Mesendoderm (in vitro differentiated cells): ENCODE results near the gene HAUS3.

Source experiments
- DNase-seq: peaks from one replicate; pipeline ENCODE4 v3.0.0; 2013
- H2AK5ac ChIP-seq: 2 replicates; pipeline ENCODE4 v1.6.1; 2013; ENCODE audit warnings: low read length, inconsistent platforms
- H2BK120ac ChIP-seq: 2 replicates; pipeline ENCODE4 v1.6.1; 2013; ENCODE audit warnings: low read depth, mild to moderate bottlenecking, low read length, moderate library complexity, mixed read lengths
- H2BK15ac ChIP-seq: replicated peaks from 2 replicates; pipeline ENCODE4 v1.6.1; 2013; ENCODE audit warnings: low read depth, mild to moderate bottlenecking, moderate library complexity
- H2BK5ac ChIP-seq: 2 replicates; pipeline ENCODE4 v1.6.1; 2013; ENCODE audit warnings: low read length, inconsistent platforms
- H3K18ac ChIP-seq: 2 replicates; pipeline ENCODE4 v1.6.1; 2013; ENCODE audit warnings: mild to moderate bottlenecking, low read length, mixed read lengths
- H3K23ac ChIP-seq: one replicate; pipeline ENCODE4 v1.6.1; 2013; ENCODE audit warnings: low read length
- H3K27ac ChIP-seq: 2 replicates; pipeline ENCODE4 v1.5.1; 2013; ENCODE audit warnings: low read depth, mild to moderate bottlenecking, inconsistent platforms, low read length, moderate library complexity
- H3K27me3 ChIP-seq: 2 replicates; pipeline ENCODE4 v1.6.1; 2013; ENCODE audit warnings: low read length, control low read depth, mild to moderate bottlenecking, inconsistent platforms; ENCODE audit not compliant: insufficient read depth, poor library complexity
- H3K36me3 ChIP-seq: 2 replicates; pipeline ENCODE4 v1.6.1; 2013; ENCODE audit warnings: low read length, inconsistent platforms; ENCODE audit not compliant: control insufficient read depth, insufficient read depth
- H3K4ac ChIP-seq: one replicate; pipeline ENCODE4 v1.6.1; 2013; ENCODE audit warnings: low read depth, mild to moderate bottlenecking, low read length, moderate library complexity
- H3K4me1 ChIP-seq: 2 replicates; pipeline ENCODE4 v1.6.1; 2013; ENCODE audit warnings: low read depth, low read length, inconsistent platforms; ENCODE audit not compliant: control insufficient read depth
- H3K4me2 ChIP-seq: 2 replicates; pipeline ENCODE4 v1.6.1; 2013; ENCODE audit warnings: low read length
- H3K4me3 ChIP-seq: 2 replicates; pipeline ENCODE4 v1.5.1; 2013; ENCODE audit warnings: mild to moderate bottlenecking, low read length
- H3K56ac ChIP-seq: one replicate; pipeline ENCODE4 v1.6.1; 2013; ENCODE audit warnings: low read length
- H3K79me1 ChIP-seq: 2 replicates; pipeline ENCODE4 v1.6.1; 2013; ENCODE audit warnings: low read length, inconsistent platforms
- H3K79me2 ChIP-seq: 2 replicates; pipeline ENCODE4 v1.6.1; 2013; ENCODE audit warnings: mild to moderate bottlenecking, low read length; ENCODE audit not compliant: control insufficient read depth, insufficient read depth
- H3K9ac ChIP-seq: 2 replicates; pipeline ENCODE4 v1.6.1; 2013; ENCODE audit warnings: low read length, inconsistent platforms
- H4K5ac ChIP-seq: one replicate; pipeline ENCODE4 v1.6.1; 2013; ENCODE audit warnings: low read length
- H4K8ac ChIP-seq: one replicate; pipeline ENCODE4 v1.6.1; 2013; ENCODE audit warnings: low read depth, mild to moderate bottlenecking, control low read depth, low read length, moderate library complexity
- WGBS: extraction: QIAGEN DNeasy Blood & Tissue Kit; methylation state at CpG from one replicate; pipeline ENCODE4 v1.1.7; 2013; ENCODE audit warnings: low lambda C conversion rate, missing lambda C conversion rate; ENCODE audit not compliant: insufficient coverage; ENCODE audit errors: extremely low coverage; 5-methylcytosine and 5-hydroxymethylcytosine counted together

Gene HAUS3

GRCh38 chr4:2259541-2260343 is 17.8 kb upstream of the HAUS3 start:
- H3K4me2 ChIP-seq: no peak overlapping the region
- no peak overlapping the region for H3K56ac ChIP-seq
- no peak overlapping the region for H2BK120ac ChIP-seq
- no peak overlapping the region for H4K5ac ChIP-seq
- no peak overlapping the region for H3K9ac ChIP-seq
- no peak overlapping the region for H2AK5ac ChIP-seq
- H4K8ac ChIP-seq: no peak overlapping the region
- H2BK15ac ChIP-seq: no peak overlapping the region
- no peaks in the 10 kb centered on the region for H3K79me1 ChIP-seq
- no peaks in the 10 kb centered on the region for H3K27me3 ChIP-seq
- no peak overlapping the region for H2BK5ac ChIP-seq
- H3K18ac ChIP-seq: no peak overlapping the region
- no peak overlapping the region for H3K23ac ChIP-seq
- H3K4me3 ChIP-seq: no peak overlapping the region
- H3K36me3 ChIP-seq: peaks cover 2% of the 10 kb centered on the region
- no CpG with 5 or more reads among the region's 15 CpGs for WGBS
- DNase-seq: no peak
- H3K4me1 ChIP-seq: no peaks in the 10 kb centered on the region
- H3K79me2 ChIP-seq: no peaks in the 10 kb centered on the region
- no peak overlapping the region for H3K27ac ChIP-seq
- H3K4ac ChIP-seq: no peak overlapping the region

- no CpG with 5 or more reads among the region's 13 CpGs for WGBS
- Histone ChIP-seq H2BK120ac (no peak overlapping the region), H4K5ac (no peak overlapping the region), H3K36me3 (peaks cover 2% of the 10 kb centered on the region), H3K18ac (no peak overlapping the region), H3K27me3 (no peaks in the 10 kb centered on the region), H3K27ac (no peak overlapping the region), H3K4me3 (no peak overlapping the region), H3K4me1 (no peaks in the 10 kb centered on the region), H2AK5ac (no peak overlapping the region), H3K79me1 (no peaks in the 10 kb centered on the region), H3K4ac (no peak overlapping the region), H4K8ac (no peak overlapping the region), H2BK15ac (no peak overlapping the region), H2BK5ac (no peak overlapping the region), H3K79me2 (no peaks in the 10 kb centered on the region), H3K4me2 (no peak overlapping the region), H3K9ac (no peak overlapping the region), H3K23ac (no peak overlapping the region), H3K56ac (no peak overlapping the region)
- no peak for DNase-seq
Measured at GRCh38 chr4:2259036-2259540, 17.2 kb upstream of the HAUS3 start.

GRCh38 chr4:2258091-2259035 is 16.4 kb upstream of the HAUS3 start:
- Histone ChIP-seq H3K56ac (no peak overlapping the region), H3K36me3 (peaks cover 2% of the 10 kb centered on the region), H3K23ac (no peak overlapping the region), H3K4me1 (no peaks in the 10 kb centered on the region), H3K79me2 (no peaks in the 10 kb centered on the region), H4K5ac (no peak overlapping the region), H3K4ac (no peak overlapping the region), H2AK5ac (no peak overlapping the region), H3K79me1 (no peaks in the 10 kb centered on the region), H2BK15ac (no peak overlapping the region), H2BK5ac (no peak overlapping the region), H3K27me3 (no peaks in the 10 kb centered on the region), H2BK120ac (no peak overlapping the region), H3K4me3 (no peak overlapping the region), H3K27ac (no peak overlapping the region), H3K9ac (no peak overlapping the region), H4K8ac (no peak overlapping the region), H3K18ac (no peak overlapping the region), H3K4me2 (no peak overlapping the region)
- DNase-seq: no peak
- no CpG with 5 or more reads among the region's 18 CpGs for WGBS

- no peak overlapping the region for H2AK5ac ChIP-seq
- H2BK5ac ChIP-seq: no peak overlapping the region
- no peaks in the 10 kb centered on the region for H3K27me3 ChIP-seq
- no peak overlapping the region for H3K4ac ChIP-seq
- H3K79me1 ChIP-seq: no peaks in the 10 kb centered on the region
- no peak overlapping the region for H4K8ac ChIP-seq
- no peak overlapping the region for H2BK15ac ChIP-seq
- H4K5ac ChIP-seq: no peak overlapping the region
- H3K27ac ChIP-seq: no peak overlapping the region
- no CpG with 5 or more reads among the region's 14 CpGs for WGBS
- no peak overlapping the region for H3K23ac ChIP-seq
- no peaks in the 10 kb centered on the region for H3K79me2 ChIP-seq
- no peak overlapping the region for H3K4me3 ChIP-seq
- H2BK120ac ChIP-seq: no peak overlapping the region
- H3K4me1 ChIP-seq: no peaks in the 10 kb centered on the region
- H3K9ac ChIP-seq: no peak overlapping the region
- no peak overlapping the region for H3K4me2 ChIP-seq
- peaks cover 2% of the 10 kb centered on the region for H3K36me3 ChIP-seq
- no peak overlapping the region for H3K18ac ChIP-seq
- DNase-seq: no peak
- H3K56ac ChIP-seq: peak overlapping the region; percentile 7
Measured at GRCh38 chr4:2257361-2258081, 15.6 kb upstream of the HAUS3 start.

- Histone ChIP-seq H4K5ac (no peak overlapping the region), H3K4ac (no peak overlapping the region), H3K23ac (no peak overlapping the region), H4K8ac (no peak overlapping the region), H3K27ac (no peak overlapping the region), H2AK5ac (no peak overlapping the region), H3K18ac (no peak overlapping the region), H3K79me1 (no peaks in the 10 kb centered on the region), H2BK15ac (no peak overlapping the region), H3K4me1 (no peaks in the 10 kb centered on the region), H3K56ac (no peak overlapping the region), H2BK5ac (no peak overlapping the region), H3K4me2 (no peak overlapping the region), H3K4me3 (no peak overlapping the region), H3K27me3 (no peaks in the 10 kb centered on the region), H3K9ac (no peak overlapping the region), H3K79me2 (no peaks in the 10 kb centered on the region), H3K36me3 (peaks cover 2% of the 10 kb centered on the region), H2BK120ac (no peak overlapping the region)
- no peak for DNase-seq
- no CpG with 5 or more reads among the region's 12 CpGs for WGBS
Measured at GRCh38 chr4:2256781-2257191, 14.9 kb upstream of the HAUS3 start.
